Calu3 (cell line): ENCODE data around the gene CLIC5. TPM values are rescaled to one million over a fixed set of nuclear protein-coding genes. Genes with fewer than 3 reads are reported as not detected.

Experiments
- Bru-seq: library from RNA; stranded (reverse); fragments of 400-500 nt; gene quantifications from one replicate; lab custom pipeline; 2021; lab: Mats Ljungman, UMichigan
- BruChase-seq, 2 experiments: library from RNA; stranded (reverse); fragments of 400-500 nt; gene quantifications; one replicate each; lab custom pipeline; 2021; lab: Mats Ljungman, UMichigan
- BruUV-seq: library from RNA; stranded (reverse); fragments of 400-500 nt; replicated peaks from 2 replicates; lab custom pipeline; 2021; lab: Mats Ljungman, UMichigan
- CTCF ChIA-PET: fragments of 300-600 bp; sonication (Branson Sonifier 250); formaldehyde crosslinking; loops from one replicate; lab custom pipeline; 2022; ENCODE audit warnings: antibody characterized with exemption; lab: Charles Lee
- DNase-seq: peaks from one replicate; pipeline ENCODE4 v3.0.0; 2022
- H3K27ac Mint-ChIP-seq: one replicate; pipeline ENCODE4 v1.8.0; 2022; ENCODE audit warnings: mixed read lengths; ENCODE audit not compliant: unreplicated experiment
- H3K27me3 Mint-ChIP-seq: one replicate; pipeline ENCODE4 v1.8.0; 2022; ENCODE audit warnings: mixed read lengths; ENCODE audit not compliant: unreplicated experiment
- H3K36me3 Mint-ChIP-seq: one replicate; pipeline ENCODE4 v1.8.0; 2022; ENCODE audit warnings: mild to moderate bottlenecking, moderate library complexity, mixed read lengths; ENCODE audit not compliant: insufficient read depth, unreplicated experiment
- H3K4me1 Mint-ChIP-seq: one replicate; pipeline ENCODE4 v1.8.0; 2022; ENCODE audit warnings: mild to moderate bottlenecking, low read depth, mixed read lengths; ENCODE audit not compliant: unreplicated experiment
- H3K4me3 Mint-ChIP-seq: one replicate; pipeline ENCODE4 v1.8.0; 2022; ENCODE audit warnings: mild to moderate bottlenecking, low read depth, moderate library complexity, mixed read lengths; ENCODE audit not compliant: unreplicated experiment
- H3K9me3 Mint-ChIP-seq: one replicate; pipeline ENCODE4 v1.8.0; 2022; ENCODE audit warnings: low read depth, mixed read lengths; ENCODE audit not compliant: unreplicated experiment
- CTCF ChIP-seq: fragments of 200-600 bp; IDR thresholded peaks from one replicate; pipeline ENCODE4 v1.8.0; 2022; ENCODE audit warnings: antibody characterized with exemption; ENCODE audit not compliant: unreplicated experiment
- intact Hi-C: fragments of 100-400 bp; cut with micrococcal nuclease; formaldehyde crosslinking; loops from one replicate; pipeline ENCODE4 v1.10.0; 2022; ENCODE audit not compliant: unreplicated experiment
- long read RNA-seq: library from polyadenylated mRNA; stranded (forward); transcript quantifications from one replicate; pipeline ENCODE4 v2.0.0, GENCODE V29; 2022
- total RNA-seq: library from RNA; stranded (reverse); gene quantifications from 2 replicates; pipeline ENCODE4 v1.2.3, GENCODE V29; 2022

CLIC5 gene
- total RNA-seq (3.3 and 5.1 TPM in 2 replicates), Bru-seq, nascent RNA (percentile 37 among the genes with signal in this experiment), BruChase-seq, experiment 1, labeled RNA remaining after a 6-hour chase (percentile 30 among the genes with signal in this experiment), BruChase-seq, experiment 2, labeled RNA remaining after a 2-hour chase (percentile 23 among the genes with signal in this experiment)
- long read RNA-seq, full-length matches to known transcripts = 1 of 1 reads
- long read RNA-seq, partial matches to known transcripts = 0 of 1 reads
- long read RNA-seq, other reads (novel, unspliced or antisense) = 0 of 1 reads

GRCh38 chr6:46015119-46015968, at the start of gene CLIC5:
TSS of gene CLIC5 (minus strand) at chr6:46015860. CDS start at chr6:46015542, 318 bp downstream.
- no peak within 1 kb of the TSS for H3K27ac Mint-ChIP-seq
- no TSS peak for BruUV-seq
- CTCF ChIA-PET = interaction anchor here (0.6 kb wide), 1 partner anchor 11 kb away, joined by 9 read pairs; no protein-coding TSS in a partner anchor
- intact Hi-C loops = loop anchor here (10.0 kb wide), 1 partner anchor 81 kb away; no protein-coding TSS in a partner anchor
- H3K27me3 Mint-ChIP-seq = peaks cover 26% of the 10 kb centered on the region
- H3K36me3 Mint-ChIP-seq = peaks cover 16% of the 10 kb centered on the region
- TF ChIP-seq CTCF = no peak
- peak within 1 kb of the TSS; percentile 80 for H3K4me3 Mint-ChIP-seq
- no peaks in the 10 kb centered on the region for H3K9me3 Mint-ChIP-seq
- DNase-seq = peak; percentile 51
- peaks cover 33% of the 10 kb centered on the region for H3K4me1 Mint-ChIP-seq

- no peak for DNase-seq
- H3K36me3 Mint-ChIP-seq = peaks cover 6% of the 10 kb centered on the region
- H3K4me3 Mint-ChIP-seq = no peak overlapping the region
- H3K27ac Mint-ChIP-seq = no peak overlapping the region
- peaks cover 22% of the 10 kb centered on the region for H3K4me1 Mint-ChIP-seq
- peaks cover 20% of the 10 kb centered on the region for H3K27me3 Mint-ChIP-seq
- H3K9me3 Mint-ChIP-seq = peaks cover 6% of the 10 kb centered on the region
- CTCF ChIA-PET = interaction anchor here (0.6 to 1.0 kb wide), 2 partner anchors 52 to 774 kb away, joined by 3 read pairs; no protein-coding TSS in a partner anchor
- no peak for TF ChIP-seq CTCF
- BruUV-seq = no TSS peak
- intact Hi-C loops = no loop called here
Observed at GRCh38 chr6:46062991-46063390, 47.3 kb upstream of the CLIC5 start.

GRCh38 chr6:46062312-46062711, 46.7 kb upstream of the CLIC5 start:
- peak; percentile 77 for DNase-seq
- Mint-ChIP-seq H3K27me3 (peaks cover 14% of the 10 kb centered on the region), H3K4me1 (peaks cover 22% of the 10 kb centered on the region), H3K9me3 (peaks cover 6% of the 10 kb centered on the region), H3K36me3 (peaks cover 6% of the 10 kb centered on the region), H3K27ac (peak overlapping the region; percentile 36), H3K4me3 (no peak overlapping the region)
- CTCF ChIA-PET = interaction anchor here (0.8 to 1.0 kb wide), 3 partner anchors 28 to 132 kb away, joined by 3 to 4 read pairs (median 3); no protein-coding TSS in a partner anchor
- BruUV-seq = no TSS peak
- intact Hi-C loops = no loop called here
- TF ChIP-seq CTCF = no peak

GRCh38 chr6:46061497-46061896, 45.8 kb upstream of the CLIC5 start:
- peaks cover 5% of the 10 kb centered on the region for H3K27me3 Mint-ChIP-seq
- H3K9me3 Mint-ChIP-seq = peaks cover 4% of the 10 kb centered on the region
- DNase-seq = no peak
- H3K4me1 Mint-ChIP-seq = peaks cover 22% of the 10 kb centered on the region
- intact Hi-C loops = no loop called here
- H3K4me3 Mint-ChIP-seq = no peak overlapping the region
- peaks cover 6% of the 10 kb centered on the region for H3K36me3 Mint-ChIP-seq
- no TSS peak for BruUV-seq
- TF ChIP-seq CTCF = no peak
- CTCF ChIA-PET = interaction anchor here (0.8 kb wide), 1 partner anchor 131 kb away, joined by 3 read pairs; no protein-coding TSS in a partner anchor
- no peak overlapping the region for H3K27ac Mint-ChIP-seq
